Astrocyte of the spinal cord (primary cell): Measurements from ENCODE around the gene SULT4A1.
A peak's percentile ranks its signal among the peaks of the same experiment; 100 is the strongest.

Experiments used
- DNase-seq: peaks from one replicate; pipeline ENCODE4 v3.0.0; 2011; ENCODE audit warnings: low read depth, low spot score
- H3K4me3 ChIP-seq: 2 replicates; pipeline ENCODE4 v1.5.1; 2011; ENCODE audit warnings: low read depth, mild to moderate bottlenecking, low read length, moderate library complexity
- CTCF ChIP-seq: IDR thresholded peaks from 2 replicates; pipeline ENCODE4 v1.5.1; 2012; ENCODE audit warnings: low read depth, mild to moderate bottlenecking, low read length, inconsistent platforms
- in situ Hi-C: cut with HindIII; loops from 2 replicates; pipeline ENCODE4 v1.10.0; 2017; ENCODE audit warnings: low sequenced_read_pairs

The SULT4A1 gene

GRCh38 chr22:43887391-43887790 lies 25.1 kb upstream of the SULT4A1 start:
- no peak for TF ChIP-seq CTCF
- H3K4me3 ChIP-seq: no peak overlapping the region
- in situ Hi-C loops: no loop called here
- DNase-seq: no peak

GRCh38 chr22:43886231-43886630 lies 23.9 kb upstream of the SULT4A1 start:
- in situ Hi-C loops: no loop called here
- TF ChIP-seq CTCF: no peak
- DNase-seq: no peak
- H3K4me3 ChIP-seq: no peak overlapping the region

- H3K4me3 ChIP-seq: no peak overlapping the region
- in situ Hi-C loops: no loop called here
- DNase-seq: no peak
- TF ChIP-seq CTCF: no peak
Measured at GRCh38 chr22:43885786-43886185, 23.5 kb upstream of the SULT4A1 start.

GRCh38 chr22:43885319-43885671 lies 23.0 kb upstream of the SULT4A1 start:
- H3K4me3 ChIP-seq: no peak overlapping the region
- no peak for TF ChIP-seq CTCF
- no peak for DNase-seq
- in situ Hi-C loops: no loop called here

GRCh38 chr22:43884600-43885318 lies 22.4 kb upstream of the SULT4A1 start:
- in situ Hi-C loops: no loop called here
- TF ChIP-seq CTCF: peak; percentile 93
- peak; percentile 22 for DNase-seq
- H3K4me3 ChIP-seq: no peak overlapping the region

- no peak for TF ChIP-seq CTCF
- no peak overlapping the region for H3K4me3 ChIP-seq
- in situ Hi-C loops: no loop called here
- no peak for DNase-seq
Measured at GRCh38 chr22:43883719-43884415, 21.6 kb upstream of the SULT4A1 start.
